K562 (cell line): Measurements from ENCODE around the gene PLPPR1. TPM values are rescaled to one million over a fixed set of nuclear protein-coding genes. Genes with fewer than 3 reads are reported as not detected.

Source experiments
- ATAC-seq: fragments of 200-7000 bp; cut with Tn5 transposase; 3 replicates; pipeline ENCODE4 v1.9.1; 2020; ENCODE audit warnings: moderate library complexity
- BruUV-seq: library from RNA; stranded (reverse); fragments of 400-500 nt; replicated peaks from 2 replicates; lab custom pipeline; 2021; lab: Mats Ljungman, UMichigan
- CTCF ChIA-PET: fragments of 300-600 bp; formaldehyde crosslinking; extraction: SDS; loops from one replicate; lab custom pipeline; 2021; ENCODE audit warnings: low intra/inter-chr PET ratio; lab: Yijun Ruan, JAX
- POLR2A ChIA-PET: fragments of 300-600, 350-650 bp; sonication (Branson Sonifier 250); formaldehyde crosslinking; extraction: SDS; loops from one replicate; lab custom pipeline; 2021; ENCODE audit warnings: antibody characterized with exemption, inconsistent platforms; lab: Yijun Ruan, JAX
- DNase-seq, 4 experiments: peaks; one replicate each; pipeline versions ENCODE4 v3.0.0 to v3.0.0-alpha.2; 2011 to 2018; ENCODE audit warnings: low spot score in 3 of 4, mixed read lengths in 3 of 4; ENCODE audit errors: extremely low read depth in 1 of 4
- FAIRE-seq: peaks from 2 replicates; lab custom pipeline; 2011; peaks lifted over from hg19 to GRCh38; lab: Jason Lieb, UNC
- H2AFZ ChIP-seq: 2 replicates; pipeline ENCODE4 v1.6.0; 2011; ENCODE audit warnings: low read depth, low read length, control low read depth, inconsistent platforms
- H3K27ac ChIP-seq: fragments of 200-600 bp; 3 replicates; pipeline ENCODE4 v1.8.0; 2011; ENCODE audit warnings: low read depth, mild to moderate bottlenecking, control low read depth, inconsistent platforms, low read length, moderate library complexity, mixed read lengths; ENCODE audit errors: extremely low read depth
- H3K27me3 ChIP-seq, 2 experiments: fragments of 300-600 bp in 1 of 2; 2 replicates in 1 of 2; 3 replicates in 1 of 2; pipeline versions ENCODE4 v1.6.0 to v1.8.0; 2011; ENCODE audit warnings: inconsistent platforms in 2 of 2, low read length in 2 of 2, mild to moderate bottlenecking in 1 of 2, mixed read lengths in 1 of 2, moderate library complexity in 1 of 2; ENCODE audit not compliant: control insufficient read depth in 2 of 2, insufficient read depth in 2 of 2
- H3K36me3 ChIP-seq: fragments of 300-600 bp; 3 replicates; pipeline ENCODE4 v1.8.0; 2011; ENCODE audit warnings: mild to moderate bottlenecking, low read length, inconsistent platforms; ENCODE audit not compliant: control insufficient read depth, insufficient read depth
- H3K4me1 ChIP-seq, 2 experiments: fragments of 200-600 bp in 1 of 2; replicated peaks in 1 of 2; 2 replicates in 1 of 2; 3 replicates in 1 of 2; pipeline versions ENCODE4 v1.5.1 to v1.8.0; 2011; ENCODE audit warnings: inconsistent platforms in 2 of 2, low read length in 2 of 2, mild to moderate bottlenecking in 1 of 2, mixed read lengths in 1 of 2, moderate library complexity in 1 of 2; ENCODE audit not compliant: control insufficient read depth in 2 of 2, insufficient read depth in 2 of 2
- H3K4me2 ChIP-seq: 2 replicates; pipeline ENCODE4 v1.6.1; 2011; ENCODE audit warnings: low read length, control low read depth, inconsistent platforms, mixed read lengths; ENCODE audit not compliant: insufficient read depth
- H3K4me3 ChIP-seq: fragments of 200-600 bp; sonication (generic), shearing (Covaris generic); 2 replicates; pipeline ENCODE4 v1.5.1; 2016; ENCODE audit warnings: control low read depth, inconsistent platforms
- H3K79me2 ChIP-seq: fragments of 200-600 bp; 3 replicates; pipeline ENCODE4 v1.8.0; 2011; ENCODE audit warnings: low read length, inconsistent platforms; ENCODE audit not compliant: control insufficient read depth, insufficient read depth
- H3K9ac ChIP-seq, 2 experiments: 2 replicates each; pipeline versions ENCODE4 v1.6.0 to v1.6.1; 2011; ENCODE audit warnings: low read depth in 2 of 2, low read length in 2 of 2, control low read depth in 1 of 2, inconsistent platforms in 1 of 2, mild to moderate bottlenecking in 1 of 2, mixed read lengths in 1 of 2; ENCODE audit not compliant: insufficient read depth in 1 of 2
- H3K9me1 ChIP-seq: one replicate; pipeline ENCODE4 v1.6.0; 2011; ENCODE audit warnings: inconsistent platforms, mild to moderate bottlenecking, low read length, moderate library complexity; ENCODE audit not compliant: control insufficient read depth, insufficient read depth
- H3K9me3 ChIP-seq: replicated peaks from 2 replicates; pipeline ENCODE4 v1.5.1; 2011; ENCODE audit warnings: low read depth, low read length, inconsistent platforms; ENCODE audit not compliant: control insufficient read depth, insufficient read depth
- H4K20me1 ChIP-seq: replicated peaks from 2 replicates; pipeline ENCODE4 v1.6.1; 2011; ENCODE audit warnings: low read length, inconsistent platforms, mixed read lengths; ENCODE audit not compliant: control insufficient read depth, insufficient read depth
- DDX20 ChIP-seq: fragments of 450-650 bp; IDR thresholded peaks from 2 replicates; pipeline ENCODE4 v1.6.1; 2016; ENCODE audit warnings: missing genetic modification characterization, low read depth, mild to moderate bottlenecking, missing compliant biosample characterization, moderate library complexity
- RFX7 ChIP-seq: fragments of 250-450 bp; sonication (Bioruptor Pico); IDR thresholded peaks from 2 replicates; pipeline ENCODE4 v1.5.1; 2021; ENCODE audit warnings: mild to moderate bottlenecking
- WGBS: fragments of 100-300 bp; shearing (Covaris generic); methylation state at CpG from one replicate; pipeline ENCODE4 v1.1.6; 2016; ENCODE audit warnings: low coverage, mixed read lengths; ENCODE audit not compliant: insufficient coverage; ENCODE audit errors: missing lambda C conversion rate; 5-methylcytosine and 5-hydroxymethylcytosine counted together
- in situ Hi-C: fragments of 300-500 bp; cut with MboI; formaldehyde crosslinking; loops from 4 replicates; pipeline ENCODE4 v1.15.0; 2018; ENCODE audit warnings: inconsistent platforms, mixed read lengths
- intact Hi-C: fragments of 100-400 bp; cut with micrococcal nuclease; formaldehyde crosslinking; loops from 2 replicates; pipeline ENCODE4 v1.14.2; 2022
- polyA plus RNA-seq, 8 experiments: library from polyadenylated mRNA; depleted of rRNA in 4 of 8; stranded (reverse) in 5 of 8; unstranded in 3 of 8; fragments of >200 nt; fragmentation: Nextera tagmentation in 2 of 8; fragmentation: Illumina TruSeq in 1 of 8; extraction: Ambion mirVana in 2 of 8; extraction: Trizol in 1 of 8; gene quantifications; 2 replicates each; pipeline versions ENCODE4 v1.2.1 to v1.2.3, GENCODE V29; 2011 to 2014; ENCODE audit warnings: inconsistent platforms in 1 of 8, missing spikeins in 1 of 8
- total RNA-seq, 7 experiments: library from RNA; depleted of rRNA in 6 of 7; stranded (reverse); fragments of >200 nt in 6 of 7; fragmentation: Illumina TruSeq in 2 of 7; extraction: Trizol in 2 of 7; gene quantifications; 2 replicates each; pipeline versions ENCODE4 v1.2.1 to v1.2.3, GENCODE V29; 2011 to 2021; ENCODE audit warnings: low replicate concordance in 1 of 7
- TF ChIP-seq, protein P1 (sequence below): fragments of 250-450 bp; sonication (Bioruptor Pico); IDR thresholded peaks from 2 replicates; pipeline ENCODE4 v1.5.0; 2021; ENCODE audit warnings: mild to moderate bottlenecking, moderate library complexity

The PLPPR1 gene
- total and polyA plus RNA-seq, 9 of the 15 experiments (the other 6 are each of a cell fraction or from before 2014, with no cell fraction given), result not detected

DNA sequence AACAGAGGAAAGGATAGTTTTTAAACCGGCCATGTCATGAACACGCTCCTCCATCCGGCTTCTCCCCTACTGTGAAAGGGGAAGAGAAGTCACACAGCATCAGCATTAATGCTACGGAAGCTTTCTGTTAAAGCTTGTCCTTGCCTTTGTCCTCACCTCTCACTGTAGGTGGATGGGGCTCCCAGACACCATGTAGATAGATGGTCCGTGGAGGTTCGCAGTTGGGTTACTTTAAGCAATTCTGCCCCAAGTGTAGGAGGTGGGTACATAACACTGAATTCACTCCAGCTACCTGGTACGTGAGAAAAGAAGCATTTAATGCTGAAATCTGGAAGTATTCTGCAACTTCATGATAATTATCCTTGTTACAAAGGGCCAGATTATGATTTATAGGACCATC, 190.5 kb downstream of the PLPPR1 start:
- POLR2A ChIA-PET, result interaction anchor here (0.7 kb wide), 1 partner anchor 42 kb away, joined by 3 read pairs; no protein-coding TSS in a partner anchor
- intact Hi-C loops, result no loop called here

More for the DNA sequence above, 190.5 kb downstream of the PLPPR1 start:
- FAIRE-seq, result no peak
- DNase-seq, result no peak
- Histone ChIP-seq H3K36me3 (no peaks in the 10 kb centered on the region), H4K20me1 (no peaks in the 10 kb centered on the region), H2AFZ (no peak overlapping the region), H3K27me3 (no peaks in the 10 kb centered on the region), H3K4me2 (no peak overlapping the region), H3K79me2 (no peaks in the 10 kb centered on the region), H3K4me3 (no peak overlapping the region), H3K9me3 (no peaks in the 10 kb centered on the region), H3K4me1 (no peaks in the 10 kb centered on the region), H3K9ac (no peak overlapping the region), H3K27ac (no peak overlapping the region), H3K9me1 (no peaks in the 10 kb centered on the region)
- CTCF ChIA-PET, result no interaction called here
- in situ Hi-C loops, result no loop called here
- 1% methylated on average over 7 of the region's 7 CpGs for WGBS
- ATAC-seq, result no peak
- TF ChIP-seq, protein P1, sequence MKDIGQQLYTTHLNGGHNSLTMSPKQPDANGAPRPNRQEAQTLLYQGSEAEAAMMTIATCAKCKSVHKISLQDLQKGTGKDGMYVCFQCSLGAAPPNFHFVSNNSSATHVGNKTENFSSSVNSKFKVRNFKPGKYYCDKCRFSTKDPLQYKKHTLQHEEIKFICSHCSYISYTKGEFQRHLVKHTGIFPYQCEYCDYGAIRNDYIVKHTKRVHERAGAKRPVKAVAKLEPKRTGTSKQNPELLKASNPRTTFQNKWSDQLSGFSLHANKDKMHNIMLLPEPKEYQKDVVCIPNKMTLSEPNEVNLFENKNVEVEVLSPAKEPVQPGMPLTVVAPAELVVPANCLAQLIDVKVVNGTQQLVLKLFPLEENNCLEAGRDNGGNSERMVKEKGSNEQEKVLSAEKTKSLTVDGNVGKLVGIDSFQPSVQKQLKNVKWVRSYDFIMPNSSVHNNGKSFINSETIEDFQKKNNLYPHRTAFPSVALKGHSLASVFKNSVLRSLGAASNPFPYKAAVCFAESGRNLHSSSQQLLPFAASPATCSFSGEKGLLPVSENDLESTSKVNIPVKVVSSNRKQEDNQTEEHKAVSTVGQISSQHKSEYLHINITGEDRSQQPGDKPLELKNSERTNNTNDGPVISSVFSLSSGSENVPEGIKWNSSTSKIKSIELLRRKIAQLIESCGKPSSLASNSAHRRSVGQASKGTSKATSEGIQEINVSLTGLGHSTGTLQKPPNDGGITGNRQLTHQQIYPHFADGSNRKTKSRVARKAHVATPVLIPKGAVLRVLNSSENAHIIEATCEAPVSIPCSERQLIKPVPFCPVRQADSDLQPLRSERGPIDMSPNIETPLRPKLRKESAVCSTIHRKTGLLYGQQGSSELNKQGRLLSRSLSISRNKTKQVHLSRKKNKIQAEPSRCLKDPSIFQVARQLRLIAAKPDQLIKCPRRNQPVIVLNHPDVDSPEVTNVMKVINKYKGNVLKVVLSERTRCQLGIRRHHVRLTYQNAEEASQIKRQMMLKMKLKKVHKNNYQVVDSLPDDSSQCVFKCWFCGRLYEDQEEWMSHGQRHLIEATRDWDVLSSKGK (CRISPR knock-in tag), result no peak
- TF ChIP-seq DDX20 (tag), result no peak
- TF ChIP-seq RFX7 (CRISPR knock-in tag), result no peak
- BruUV-seq, result no TSS peak
